Activated naive CD4-positive, alpha-beta T cell treated with anti-CD3 and anti-CD28 coated beads for 36 hours (primary cell): ENCODE data around the gene SUMF2. TPM values are rescaled to one million over a fixed set of nuclear protein-coding genes. Genes with fewer than 3 reads are reported as not detected.
A peak's percentile ranks its signal among the peaks of the same experiment; 100 is the strongest.
"Not testable (repeated sequence)": the region's sequence is repeated elsewhere in the genome, so short reads cannot be mapped to it uniquely, and the experiment has no call there.

Source experiments
- CTCF ChIA-PET: fragments of 350-600 bp; sonication (Branson Sonifier 250); formaldehyde crosslinking; loops from one replicate; lab custom pipeline; 2021; ENCODE audit warnings: antibody characterized with exemption; lab: Charles Lee
- DNase-seq: peaks from one replicate; pipeline ENCODE4 v3.0.0-alpha.2; 2020
- H3K27ac Mint-ChIP-seq: one replicate; pipeline ENCODE4 v1.8.0; 2021; ENCODE audit warnings: mild to moderate bottlenecking, mixed read lengths
- H3K27me3 Mint-ChIP-seq: one replicate; pipeline ENCODE4 v1.8.0; 2021; ENCODE audit warnings: low read depth, mixed read lengths
- H3K36me3 Mint-ChIP-seq: one replicate; pipeline ENCODE4 v1.8.0; 2021; ENCODE audit warnings: low read depth, mixed read lengths
- H3K4me1 Mint-ChIP-seq: one replicate; pipeline ENCODE4 v1.8.0; 2021; ENCODE audit warnings: low read depth, mixed read lengths
- H3K4me3 Mint-ChIP-seq: one replicate; pipeline ENCODE4 v1.8.0; 2021; ENCODE audit warnings: mild to moderate bottlenecking, moderate library complexity, mixed read lengths
- H3K9me3 Mint-ChIP-seq: one replicate; pipeline ENCODE4 v1.8.0; 2021; ENCODE audit warnings: mixed read lengths
- intact Hi-C: fragments of 100-400 bp; cut with micrococcal nuclease; formaldehyde crosslinking; loops from one replicate; pipeline ENCODE4 v1.15.1; 2023
- total RNA-seq, 2 experiments: library from RNA; stranded (reverse); gene quantifications; one replicate each; pipeline ENCODE4 v1.2.3, GENCODE V29; 2021

The SUMF2 gene
- 100 to 1,000 TPM; 143 to 159 TPM for total RNA-seq

GRCh38 chr7:56063882-56064625 lies at the start of gene SUMF2:
Gene SUMF2, plus strand, starts transcription at chr7:56064286. Its CDS starts 26 bp downstream, at chr7:56064312.
- peak; percentile 90 for DNase-seq
- peaks cover 38% of the 10 kb centered on the region for H3K36me3 Mint-ChIP-seq
- no peaks in the 10 kb centered on the region for H3K9me3 Mint-ChIP-seq
- intact Hi-C loops: loop anchor here (1.0 to 5.0 kb wide), 5 partner anchors 13 to 1307 kb away; partner anchors contain the start of genes CCT6A, CHCHD2, PSPH and SEC61G
- H3K4me3 Mint-ChIP-seq: peak within 1 kb of the TSS; percentile 88
- H3K27me3 Mint-ChIP-seq: no peaks in the 10 kb centered on the region
- H3K27ac Mint-ChIP-seq: peak within 1 kb of the TSS; percentile 91
- H3K4me1 Mint-ChIP-seq: peaks cover 41% of the 10 kb centered on the region
- CTCF ChIA-PET: interaction anchor here (0.6 to 2.1 kb wide), 3 partner anchors 9 to 13 kb away, joined by 3 to 8 read pairs (median 3); no protein-coding TSS in a partner anchor

GRCh38 chr7:56017015-56017414 lies 47.1 kb upstream of the SUMF2 start:
- intact Hi-C loops, H3K27ac Mint-ChIP-seq, DNase-seq, CTCF ChIA-PET, H3K4me3 Mint-ChIP-seq, H3K9me3 Mint-ChIP-seq, H3K27me3 Mint-ChIP-seq, H3K4me1 Mint-ChIP-seq: not testable (repeated sequence)
- peaks cover 15% of the 10 kb centered on the region for H3K36me3 Mint-ChIP-seq

GRCh38 chr7:56019501-56019900 lies 44.6 kb upstream of the SUMF2 start:
- Mint-ChIP-seq H3K27ac (no peak overlapping the region), H3K27me3 (no peaks in the 10 kb centered on the region), H3K4me3 (no peak overlapping the region), H3K9me3 (no peaks in the 10 kb centered on the region), H3K36me3 (peaks cover 10% of the 10 kb centered on the region), H3K4me1 (no peaks in the 10 kb centered on the region)
- DNase-seq: no peak
- intact Hi-C loops: no loop called here
- CTCF ChIA-PET: interaction anchor here (1.2 kb wide), 1 partner anchor 15 kb away, joined by 4 read pairs; no protein-coding TSS in a partner anchor

GRCh38 chr7:56023500-56023899 lies 40.6 kb upstream of the SUMF2 start:
- H3K9me3 Mint-ChIP-seq: no peaks in the 10 kb centered on the region

GRCh38 chr7:56026538-56026937 lies 37.5 kb upstream of the SUMF2 start:
- no peak overlapping the region for H3K27ac Mint-ChIP-seq
- no peaks in the 10 kb centered on the region for H3K4me1 Mint-ChIP-seq
- DNase-seq: no peak
- H3K36me3 Mint-ChIP-seq: peaks cover 20% of the 10 kb centered on the region
- H3K9me3 Mint-ChIP-seq: no peaks in the 10 kb centered on the region
- no peak overlapping the region for H3K4me3 Mint-ChIP-seq
- intact Hi-C loops: no loop called here
- CTCF ChIA-PET: no interaction called here
- no peaks in the 10 kb centered on the region for H3K27me3 Mint-ChIP-seq

More at GRCh38 chr7:56023500-56023899, 40.6 kb upstream of the SUMF2 start:
- peaks cover 15% of the 10 kb centered on the region for H3K36me3 Mint-ChIP-seq
- H3K4me1 Mint-ChIP-seq: no peaks in the 10 kb centered on the region
- H3K4me3 Mint-ChIP-seq: no peak overlapping the region
- CTCF ChIA-PET: no interaction called here
- intact Hi-C loops: no loop called here
- DNase-seq: no peak
- no peaks in the 10 kb centered on the region for H3K27me3 Mint-ChIP-seq
- H3K27ac Mint-ChIP-seq: no peak overlapping the region

- intact Hi-C loops: no loop called here
- peaks cover 30% of the 10 kb centered on the region for H3K36me3 Mint-ChIP-seq
- no peak for DNase-seq
Observed at GRCh38 chr7:56028942-56029630, 35.0 kb upstream of the SUMF2 start.

GRCh38 chr7:56030340-56030739 lies 33.7 kb upstream of the SUMF2 start:
- intact Hi-C loops: no loop called here
- DNase-seq: no peak
- H3K27me3 Mint-ChIP-seq: no peaks in the 10 kb centered on the region
- no peak overlapping the region for H3K27ac Mint-ChIP-seq
- no peaks in the 10 kb centered on the region for H3K9me3 Mint-ChIP-seq
- CTCF ChIA-PET: no interaction called here
- no peak overlapping the region for H3K4me3 Mint-ChIP-seq
- peaks cover 30% of the 10 kb centered on the region for H3K36me3 Mint-ChIP-seq
- peaks cover 7% of the 10 kb centered on the region for H3K4me1 Mint-ChIP-seq

More at GRCh38 chr7:56028942-56029630, 35.0 kb upstream of the SUMF2 start:
- no peaks in the 10 kb centered on the region for H3K9me3 Mint-ChIP-seq
- no peaks in the 10 kb centered on the region for H3K27me3 Mint-ChIP-seq
- CTCF ChIA-PET: no interaction called here
- H3K27ac Mint-ChIP-seq: no peak overlapping the region
- peaks cover 7% of the 10 kb centered on the region for H3K4me1 Mint-ChIP-seq
- H3K4me3 Mint-ChIP-seq: no peak overlapping the region

GRCh38 chr7:56031556-56031955 lies 32.5 kb upstream of the SUMF2 start:
- H3K27ac Mint-ChIP-seq, H3K4me1 Mint-ChIP-seq, H3K27me3 Mint-ChIP-seq, intact Hi-C loops, DNase-seq, H3K9me3 Mint-ChIP-seq, H3K4me3 Mint-ChIP-seq: not testable (repeated sequence)
- H3K36me3 Mint-ChIP-seq: peaks cover 26% of the 10 kb centered on the region
- CTCF ChIA-PET: interaction anchor here (0.9 kb wide), 1 partner anchor 38 kb away, joined by 3 read pairs; no protein-coding TSS in a partner anchor

- H3K4me1 Mint-ChIP-seq, H3K27ac Mint-ChIP-seq, H3K9me3 Mint-ChIP-seq, DNase-seq, intact Hi-C loops, H3K27me3 Mint-ChIP-seq, H3K4me3 Mint-ChIP-seq: not testable (repeated sequence)
- CTCF ChIA-PET: interaction anchor here (2.1 kb wide), 1 partner anchor 42 kb away, joined by 5 read pairs; no protein-coding TSS in a partner anchor
- H3K36me3 Mint-ChIP-seq: peaks cover 23% of the 10 kb centered on the region
Observed at GRCh38 chr7:56032578-56032977, 31.5 kb upstream of the SUMF2 start.

GRCh38 chr7:56033671-56034432 lies 30.2 kb upstream of the SUMF2 start:
- H3K27me3 Mint-ChIP-seq: no peaks in the 10 kb centered on the region
- peak; percentile 54 for DNase-seq

GRCh38 chr7:56040730-56041129 lies 23.4 kb upstream of the SUMF2 start:
- Mint-ChIP-seq H3K4me3 (no peak overlapping the region), H3K9me3 (no peaks in the 10 kb centered on the region), H3K27ac (no peak overlapping the region), H3K36me3 (peaks cover 13% of the 10 kb centered on the region), H3K27me3 (no peaks in the 10 kb centered on the region), H3K4me1 (no peaks in the 10 kb centered on the region)
- CTCF ChIA-PET: interaction anchor here (0.6 to 0.7 kb wide), 2 partner anchors 20 to 25 kb away, joined by 3 read pairs; no protein-coding TSS in a partner anchor
- intact Hi-C loops: no loop called here
- no peak for DNase-seq

More at GRCh38 chr7:56033671-56034432, 30.2 kb upstream of the SUMF2 start:
- peaks cover 21% of the 10 kb centered on the region for H3K36me3 Mint-ChIP-seq
- CTCF ChIA-PET: interaction anchor here (0.9 to 2.1 kb wide), 3 partner anchors 17 to 70 kb away, joined by 3 to 5 read pairs (median 5); partner anchors contain the start of genes CCT6A and PSPH
- intact Hi-C loops: loop anchor here (1.0 kb wide), 1 partner anchor 17 kb away; the partner anchor contains the start of genes CCT6A and PSPH
- peak overlapping the region; percentile 82 for H3K4me3 Mint-ChIP-seq
- H3K27ac Mint-ChIP-seq: peak overlapping the region; percentile 48
- H3K4me1 Mint-ChIP-seq: peaks cover 7% of the 10 kb centered on the region
- H3K9me3 Mint-ChIP-seq: no peaks in the 10 kb centered on the region

- H3K36me3 Mint-ChIP-seq: peaks cover 13% of the 10 kb centered on the region
- H3K4me3 Mint-ChIP-seq, H3K27ac Mint-ChIP-seq, H3K9me3 Mint-ChIP-seq, intact Hi-C loops, CTCF ChIA-PET, H3K27me3 Mint-ChIP-seq, DNase-seq: not testable (repeated sequence)
- peaks cover 16% of the 10 kb centered on the region for H3K4me1 Mint-ChIP-seq
Observed at GRCh38 chr7:56045758-56046157, 18.3 kb upstream of the SUMF2 start.
